Neuronal stem cell (in vitro differentiated cells): ENCODE measurements around the gene SCAMP2.
A peak's percentile ranks its signal among the peaks of the same experiment; 100 is the strongest.

Source experiments
- DNase-seq: peaks from one replicate; pipeline ENCODE4 v3.0.0-alpha.2; 2013; ENCODE audit warnings: low spot score
- H2AFZ ChIP-seq: one replicate; pipeline ENCODE4 v1.6.1; 2013; ENCODE audit warnings: mild to moderate bottlenecking, low read length, inconsistent platforms
- H2AK5ac ChIP-seq: 2 replicates; pipeline ENCODE4 v1.6.1; 2013; ENCODE audit warnings: low read depth, mild to moderate bottlenecking, inconsistent platforms, low read length, moderate library complexity, mixed read lengths
- H2BK120ac ChIP-seq: 2 replicates; pipeline ENCODE4 v1.6.1; 2013; ENCODE audit warnings: low read depth, mild to moderate bottlenecking, inconsistent platforms, low read length, moderate library complexity, mixed read lengths
- H2BK12ac ChIP-seq: one replicate; pipeline ENCODE4 v1.6.1; 2013; ENCODE audit warnings: low read length, inconsistent platforms
- H2BK15ac ChIP-seq: 2 replicates; pipeline ENCODE4 v1.6.1; 2013; ENCODE audit warnings: mild to moderate bottlenecking, low read length, inconsistent platforms, mixed read lengths
- H2BK5ac ChIP-seq: one replicate; pipeline ENCODE4 v1.6.1; 2013; ENCODE audit warnings: inconsistent platforms, mild to moderate bottlenecking, low read length, moderate library complexity
- H3K14ac ChIP-seq: one replicate; pipeline ENCODE4 v1.6.1; 2013; ENCODE audit warnings: low read length, inconsistent platforms
- H3K18ac ChIP-seq: 2 replicates; pipeline ENCODE4 v1.6.1; 2013; ENCODE audit warnings: low read length, inconsistent platforms
- H3K23ac ChIP-seq: 2 replicates; pipeline ENCODE4 v1.6.1; 2013; ENCODE audit warnings: low read depth, mild to moderate bottlenecking, mixed read lengths, low read length, inconsistent platforms; ENCODE audit not compliant: poor library complexity
- H3K27ac ChIP-seq: replicated peaks from 3 replicates; pipeline ENCODE4 v1.5.1; 2013; ENCODE audit warnings: low read length, inconsistent platforms
- H3K27me3 ChIP-seq, 3 experiments: 2 replicates each; pipeline ENCODE4 v1.6.1; 2013; ENCODE audit warnings: low read length in 3 of 3, mild to moderate bottlenecking in 2 of 3, inconsistent platforms in 1 of 3, low read depth in 1 of 3, mixed read lengths in 1 of 3, moderate library complexity in 1 of 3; ENCODE audit not compliant: control insufficient read depth in 3 of 3, insufficient read depth in 3 of 3
- H3K36me3 ChIP-seq, 2 donors: replicated peaks in 1 of 2; 2 replicates each; pipeline ENCODE4 v1.6.1; 2013; ENCODE audit warnings: low read length in 2 of 2; ENCODE audit not compliant: control insufficient read depth in 2 of 2, insufficient read depth in 2 of 2
- H3K4ac ChIP-seq: 2 replicates; pipeline ENCODE4 v1.6.1; 2013; ENCODE audit warnings: inconsistent platforms, mild to moderate bottlenecking, low read length, moderate library complexity
- H3K4me1 ChIP-seq, 2 donors: 1 replicate in 1 of 2; 2 replicates in 1 of 2; pipeline ENCODE4 v1.6.1; 2013; ENCODE audit warnings: low read length in 2 of 2, low read depth in 1 of 2; ENCODE audit not compliant: control insufficient read depth in 2 of 2, insufficient read depth in 1 of 2
- H3K4me2 ChIP-seq: one replicate; pipeline ENCODE4 v1.6.1; 2013; ENCODE audit warnings: mild to moderate bottlenecking, low read length, inconsistent platforms; ENCODE audit not compliant: insufficient read depth, poor library complexity, severe bottlenecking
- H3K4me3 ChIP-seq, 2 donors: 2 replicates each; pipeline ENCODE4 v1.5.1; 2013; ENCODE audit warnings: low read length in 2 of 2, mild to moderate bottlenecking in 2 of 2, inconsistent platforms in 1 of 2, moderate library complexity in 1 of 2
- H3K79me1 ChIP-seq: one replicate; pipeline ENCODE4 v1.6.1; 2013; ENCODE audit warnings: low read depth, mild to moderate bottlenecking, inconsistent platforms, low read length, moderate library complexity
- H3K9ac ChIP-seq: one replicate; pipeline ENCODE4 v1.6.1; 2013; ENCODE audit warnings: mild to moderate bottlenecking, low read depth, low read length, inconsistent platforms; ENCODE audit not compliant: poor library complexity
- H3K9me3 ChIP-seq, 2 donors: replicated peaks in 1 of 2; 2 replicates each; pipeline versions ENCODE3 to v1.6.1; 2013; ENCODE audit warnings: low read length in 2 of 2, mild to moderate bottlenecking in 2 of 2, inconsistent platforms in 1 of 2, low read depth in 1 of 2, mixed read lengths in 1 of 2, moderate library complexity in 1 of 2; ENCODE audit not compliant: control insufficient read depth in 2 of 2, insufficient read depth in 1 of 2
- H4K8ac ChIP-seq: one replicate; pipeline ENCODE4 v1.6.1; 2013; ENCODE audit warnings: low read depth, mild to moderate bottlenecking, inconsistent platforms, low read length, moderate library complexity
- H4K91ac ChIP-seq: one replicate; pipeline ENCODE4 v1.6.1; 2013; ENCODE audit warnings: low read length, low read depth, mild to moderate bottlenecking, inconsistent platforms; ENCODE audit not compliant: poor library complexity
- WGBS, 2 donors: extraction: QIAGEN DNeasy Blood & Tissue Kit; methylation state at CpG; one replicate each; pipeline ENCODE4 v1.1.7; 2013; ENCODE audit warnings: missing lambda C conversion rate in 2 of 2, mixed read lengths in 1 of 2; ENCODE audit not compliant: insufficient read length in 2 of 2, insufficient replicate concordance in 1 of 2; ENCODE audit errors: extremely low coverage in 2 of 2; 5-methylcytosine and 5-hydroxymethylcytosine counted together

Gene SCAMP2

DNA sequence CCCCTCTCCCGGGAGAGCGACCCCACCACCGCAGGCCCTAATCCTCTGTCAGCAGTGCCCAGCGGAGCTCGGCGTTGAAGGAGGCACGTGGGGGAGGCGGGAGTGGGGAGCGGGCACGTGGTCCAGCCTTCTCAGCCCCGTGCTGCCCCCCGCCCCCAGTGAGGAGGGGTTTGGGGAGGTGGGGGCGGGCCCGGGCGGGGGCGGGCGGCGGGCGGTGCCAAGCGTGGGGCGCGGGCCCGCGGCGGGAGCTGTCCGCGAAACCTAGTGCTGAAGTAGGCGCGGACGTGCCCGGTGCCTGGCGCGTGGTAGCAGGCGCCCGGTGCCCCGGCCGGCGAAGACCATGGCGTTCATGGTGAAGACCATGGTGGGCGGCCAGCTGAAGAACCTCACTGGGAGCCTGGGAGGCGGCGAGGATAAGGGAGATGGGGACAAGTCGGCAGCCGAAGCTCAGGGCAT is 46.8 kb downstream of the SCAMP2 start, which contains the start of gene CPLX3:
Gene CPLX3, plus strand, starts transcription at position 264 of the 456 bp plus-strand sequence. Its CDS starts 77 bp downstream, at position 341.
- no CpG with 5 or more reads among the region's 44 CpGs for WGBS, 2 donors
- Histone ChIP-seq H2BK12ac (no peak within 1 kb of the TSS), H3K36me3 (no peaks in the 10 kb centered on the region), H3K27ac (no peak within 1 kb of the TSS), H3K79me1 (no peaks in the 10 kb centered on the region), H3K9ac (peak within 1 kb of the TSS; percentile 9), H2BK120ac (no peak within 1 kb of the TSS), H3K27me3 (peaks cover 0 to 93% (median 28%) of the 10 kb centered on the region in 3 experiments), H2BK5ac (no peak within 1 kb of the TSS), H3K14ac (no peak within 1 kb of the TSS), H3K4ac (no peak within 1 kb of the TSS), H3K4me1 (peaks cover 3 to 6% of the 10 kb centered on the region in 2 donors), H2BK15ac (no peak within 1 kb of the TSS), H4K91ac (no peak within 1 kb of the TSS), H3K18ac (peak within 1 kb of the TSS; percentile 49), H2AFZ (no peak within 1 kb of the TSS), H3K9me3 (no peaks in the 10 kb centered on the region), H3K4me3 (no peak within 1 kb of the TSS), H2AK5ac (no peak within 1 kb of the TSS), H3K4me2 (no peak within 1 kb of the TSS), H4K8ac (no peak within 1 kb of the TSS), H3K23ac (no peak within 1 kb of the TSS)
- peak; percentile 53 for DNase-seq

- Histone ChIP-seq H3K27me3 (peaks cover 0 to 93% (median 28%) of the 10 kb centered on the region in 3 experiments), H3K4ac (no peak overlapping the region), H3K14ac (no peak overlapping the region), H3K79me1 (no peaks in the 10 kb centered on the region), H2BK120ac (no peak overlapping the region), H3K4me3 (no peak overlapping the region), H2BK5ac (no peak overlapping the region), H3K9ac (peak overlapping the region; percentile 9), H3K18ac (no peak overlapping the region), H2BK15ac (no peak overlapping the region), H3K9me3 (no peaks in the 10 kb centered on the region), H4K91ac (no peak overlapping the region), H3K4me1 (peaks cover 3 to 11% of the 10 kb centered on the region in 2 donors), H3K36me3 (no peaks in the 10 kb centered on the region), H4K8ac (no peak overlapping the region), H3K23ac (no peak overlapping the region), H2BK12ac (no peak overlapping the region), H2AFZ (no peak overlapping the region), H2AK5ac (no peak overlapping the region), H3K27ac (no peak overlapping the region), H3K4me2 (no peak overlapping the region)
- DNase-seq: no peak
- no CpG with 5 or more reads among the region's 10 CpGs for WGBS, 2 donors
Observed at GRCh38 chr15:74825866-74826265, 47.3 kb downstream of the SCAMP2 start.

- no peak for DNase-seq
- no peak overlapping the region for H4K8ac ChIP-seq
- H3K36me3 ChIP-seq: no peaks in the 10 kb centered on the region
- no CpG with 5 or more reads among the region's 7 CpGs for WGBS, 2 donors
- H3K4ac ChIP-seq: no peak overlapping the region
- no peak overlapping the region for H3K27ac ChIP-seq
- H2BK15ac ChIP-seq: no peak overlapping the region
- H2BK5ac ChIP-seq: no peak overlapping the region
- H3K4me2 ChIP-seq: no peak overlapping the region
- H3K9me3 ChIP-seq: no peaks in the 10 kb centered on the region
- no peak overlapping the region for H3K4me3 ChIP-seq
- peaks cover 0 to 93% (median 28%) of the 10 kb centered on the region in 3 experiments for H3K27me3 ChIP-seq
- no peaks in the 10 kb centered on the region for H3K79me1 ChIP-seq
- H4K91ac ChIP-seq: no peak overlapping the region
- H2AFZ ChIP-seq: no peak overlapping the region
- H2BK12ac ChIP-seq: no peak overlapping the region
- no peak overlapping the region for H3K18ac ChIP-seq
- no peak overlapping the region for H3K9ac ChIP-seq
- peaks cover 5 to 12% of the 10 kb centered on the region in 2 donors for H3K4me1 ChIP-seq
- no peak overlapping the region for H2AK5ac ChIP-seq
- no peak overlapping the region for H3K14ac ChIP-seq
- no peak overlapping the region for H3K23ac ChIP-seq
- H2BK120ac ChIP-seq: no peak overlapping the region
Observed at GRCh38 chr15:74824976-74825375, 48.2 kb downstream of the SCAMP2 start.

- Histone ChIP-seq H3K23ac (no peak overlapping the region), H2BK12ac (no peak overlapping the region), H3K18ac (no peak overlapping the region), H3K79me1 (no peaks in the 10 kb centered on the region), H2AFZ (no peak overlapping the region), H3K4me1 (peaks cover 5 to 12% of the 10 kb centered on the region in 2 donors), H3K14ac (no peak overlapping the region), H2BK15ac (no peak overlapping the region), H4K8ac (no peak overlapping the region), H3K9ac (no peak overlapping the region), H2BK120ac (no peak overlapping the region), H3K4me2 (no peak overlapping the region), H3K27me3 (peaks cover 0 to 91% (median 28%) of the 10 kb centered on the region in 3 experiments), H3K27ac (no peak overlapping the region), H3K36me3 (no peaks in the 10 kb centered on the region), H2AK5ac (no peak overlapping the region), H3K9me3 (no peaks in the 10 kb centered on the region), H3K4ac (no peak overlapping the region), H4K91ac (no peak overlapping the region), H3K4me3 (no peak overlapping the region), H2BK5ac (no peak overlapping the region)
- no CpG with 5 or more reads among the region's 6 CpGs for WGBS, 2 donors
- no peak for DNase-seq
Observed at GRCh38 chr15:74823324-74823723, 49.8 kb downstream of the SCAMP2 start.
